K562 (cell line): ENCODE measurements around the gene LAMB3. TPM values are rescaled to one million over a fixed set of nuclear protein-coding genes. Genes with fewer than 3 reads are reported as not detected.

Source experiments
- CEBPG ChIP-seq, 3 experiments: fragments of 200-800 bp in 1 of 3; sonication (Bioruptor generic) in 1 of 3; sonication (generic) in 1 of 3; formaldehyde crosslinking in 1 of 3; IDR thresholded peaks in 2 of 3; conservative IDR thresholded peaks in 1 of 3; 2 replicates each; pipeline versions ENCODE4 v1.6.1 to v1.8.0; 2016 to 2022; ENCODE audit warnings: missing compliant biosample characterization in 2 of 3, missing genetic modification characterization in 2 of 3, mild to moderate bottlenecking in 1 of 3, missing genetic modification reagents in 1 of 3
- DEAF1 ChIP-seq: fragments of 450-650 bp; formaldehyde crosslinking; IDR thresholded peaks from 2 replicates; pipeline ENCODE4 v1.4.0; 2020; ENCODE audit warnings: mild to moderate bottlenecking, moderate library complexity
- EHMT2 ChIP-seq: fragments of 450-650 bp; IDR thresholded peaks from 2 replicates; pipeline ENCODE4 v1.6.1; 2018; ENCODE audit warnings: antibody characterized with exemption
- ETV5 ChIP-seq: sonication (generic); formaldehyde crosslinking; IDR thresholded peaks from 2 replicates; pipeline ENCODE4 v1.4.0; 2020; ENCODE audit warnings: low read depth, mild to moderate bottlenecking, missing genetic modification reagents
- FOSL1 ChIP-seq: fragments of 200-800 bp; sonication (Bioruptor generic); conservative IDR thresholded peaks from 2 replicates; pipeline ENCODE4 v1.6.1; 2016; ENCODE audit warnings: missing genetic modification characterization, missing compliant biosample characterization
- KLF16 ChIP-seq: IDR thresholded peaks from 2 replicates; pipeline ENCODE4 v1.6.1; 2016; ENCODE audit warnings: antibody characterized with exemption
- NR2F6 ChIP-seq: fragments of 450-650 bp; formaldehyde crosslinking; IDR thresholded peaks from 2 replicates; pipeline ENCODE4 v1.4.0; 2020; ENCODE audit warnings: mild to moderate bottlenecking
- NRF1 ChIP-seq, 2 experiments: fragments of 450-650 bp; IDR thresholded peaks in 1 of 2; conservative IDR thresholded peaks in 1 of 2; 2 replicates each; pipeline ENCODE4 v1.6.1; 2014; ENCODE audit warnings: mild to moderate bottlenecking in 2 of 2
- RAD21 ChIP-seq, 2 experiments: fragments of 250-450 bp in 1 of 2; fragments of 450-650 bp in 1 of 2; sonication (Bioruptor Pico) in 1 of 2; formaldehyde crosslinking in 1 of 2; IDR thresholded peaks in 1 of 2; conservative IDR thresholded peaks in 1 of 2; 2 replicates each; pipeline versions ENCODE4 v1.4.0 to v1.8.0; 2020 to 2022; ENCODE audit warnings: mild to moderate bottlenecking in 2 of 2, moderate library complexity in 1 of 2
- RCOR1 ChIP-seq, 2 experiments: IDR thresholded peaks; 2 replicates each; pipeline ENCODE4 v1.6.1; 2012; ENCODE audit warnings: low read depth in 2 of 2, low read length in 2 of 2, borderline replicate concordance in 1 of 2, improper control_type of control experiment in 1 of 2
- REST ChIP-seq, 2 experiments: fragments of 450-650 bp; formaldehyde crosslinking in 1 of 2; IDR thresholded peaks; 2 replicates each; pipeline versions ENCODE4 v1.4.0 to v1.6.1; 2014 to 2020; ENCODE audit warnings: mild to moderate bottlenecking in 2 of 2, borderline replicate concordance in 1 of 2, low read depth in 1 of 2
- STAG1 ChIP-seq: sonication (generic); formaldehyde crosslinking; IDR thresholded peaks from 2 replicates; pipeline ENCODE4 v1.5.0; 2020; ENCODE audit warnings: missing genetic modification reagents, borderline replicate concordance
- TEAD4 ChIP-seq, 2 experiments: sonication (generic) in 1 of 2; formaldehyde crosslinking in 1 of 2; IDR thresholded peaks; 2 replicates each; pipeline versions ENCODE4 v1.6.1 to v1.8.0; 2012 to 2022; ENCODE audit warnings: borderline replicate concordance in 1 of 2, inconsistent platforms in 1 of 2, low read length in 1 of 2, mild to moderate bottlenecking in 1 of 2, missing genetic modification reagents in 1 of 2
- ZNF12 ChIP-seq: sonication (generic); formaldehyde crosslinking; IDR thresholded peaks from 2 replicates; pipeline ENCODE4 v1.4.0; 2020; ENCODE audit warnings: mild to moderate bottlenecking, missing genetic modification reagents
- ZNF764 ChIP-seq: fragments of 250-450 bp; sonication (Bioruptor Pico); IDR thresholded peaks from 2 replicates; pipeline ENCODE4 v1.4.0; 2020; ENCODE audit warnings: low read depth, mild to moderate bottlenecking, moderate library complexity
- polyA plus RNA-seq, 8 experiments: library from polyadenylated mRNA; depleted of rRNA in 4 of 8; stranded (reverse) in 5 of 8; unstranded in 3 of 8; fragments of >200 nt; fragmentation: Nextera tagmentation in 2 of 8; fragmentation: Illumina TruSeq in 1 of 8; extraction: Ambion mirVana in 2 of 8; extraction: Trizol in 1 of 8; gene quantifications; 2 replicates each; pipeline versions ENCODE4 v1.2.1 to v1.2.3, GENCODE V29; 2011 to 2014; ENCODE audit warnings: inconsistent platforms in 1 of 8, missing spikeins in 1 of 8
- total RNA-seq, 7 experiments: library from RNA; depleted of rRNA in 6 of 7; stranded (reverse); fragments of >200 nt in 6 of 7; fragmentation: Illumina TruSeq in 2 of 7; extraction: Trizol in 2 of 7; gene quantifications; 2 replicates each; pipeline versions ENCODE4 v1.2.1 to v1.2.3, GENCODE V29; 2011 to 2021; ENCODE audit warnings: low replicate concordance in 1 of 7

The LAMB3 gene
- total and polyA plus RNA-seq, 9 of the 15 experiments (the other 6 are each of a cell fraction or from before 2014, with no cell fraction given) = 0.08 to 1.3 (median 0.91) TPM

DNA sequence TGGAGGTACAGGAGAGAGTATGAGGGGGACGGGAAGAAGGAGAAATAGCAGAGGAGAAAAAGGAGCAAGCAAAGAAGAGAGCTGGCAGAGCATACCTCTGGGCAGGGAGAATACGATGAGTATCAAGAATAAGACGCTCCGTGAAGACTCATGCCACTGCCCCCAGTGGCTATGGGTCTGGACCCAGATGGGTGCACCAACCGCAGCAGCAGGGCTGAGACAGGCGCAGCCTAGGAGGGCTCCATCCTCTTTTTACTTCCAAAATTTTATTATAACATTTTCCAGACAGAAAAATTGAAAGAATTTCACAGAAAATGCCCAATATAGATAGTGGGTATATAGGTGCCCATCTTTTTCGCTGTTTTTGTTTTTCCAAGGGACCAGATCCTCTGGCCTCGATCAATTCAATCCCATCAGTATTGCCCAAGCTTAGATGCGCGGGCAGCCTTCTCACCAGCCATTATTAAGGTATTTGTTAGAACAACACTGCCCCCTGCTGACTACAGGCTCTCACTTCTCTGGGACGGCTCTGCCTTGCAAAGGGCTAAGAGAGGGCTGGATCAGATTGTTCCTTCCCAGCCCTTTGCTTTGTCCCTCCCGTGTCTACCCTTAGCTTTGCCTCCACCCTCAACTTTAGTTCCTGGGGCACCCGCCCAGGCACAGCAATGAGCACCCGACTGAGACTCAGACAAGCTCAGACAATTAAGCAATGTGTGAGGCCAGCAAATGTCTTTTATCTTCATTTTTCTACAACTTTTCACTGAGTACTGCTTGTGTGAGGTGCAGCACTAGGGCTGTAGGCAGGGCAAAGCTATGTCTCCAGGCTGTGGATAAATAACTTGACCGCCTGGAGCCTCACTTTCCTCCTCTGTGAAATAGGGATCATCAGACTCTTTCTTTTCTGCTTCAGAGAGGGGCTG, 86.2 kb downstream of the LAMB3 start (continued):
- TF ChIP-seq REST (IDR thresholded peaks at IDR 0.05; ENCODE audit: borderline replicate concordance) = peak; percentile 38; the same call in 1 of the 2 replicates
- no peak for TF ChIP-seq REST (CRISPR knock-in tag; IDR thresholded peaks at IDR 0.05; ENCODE audit: low read depth)
- TF ChIP-seq TEAD4 (IDR thresholded peaks at IDR 0.05; ENCODE audit: low read length) = peak; percentile 42
- no peak for TF ChIP-seq TEAD4 (CRISPR knock-in tag; IDR thresholded peaks at IDR 0.05; ENCODE audit: borderline replicate concordance)
- TF ChIP-seq FOSL1 = no peak
- TF ChIP-seq EHMT2 = no peak
- 0 out of 2 replicates have a peak, but pooled peaks have one; percentile 18 for TF ChIP-seq KLF16
- TF ChIP-seq ZNF764 (CRISPR knock-in tag) = 0 out of 2 replicates have a peak, but pooled peaks have one; percentile 46
- peak; percentile 58 to 76 for TF ChIP-seq RAD21 (CRISPR knock-in tag; conservative IDR thresholded peaks at IDR 0.05 in 1 of 2, IDR thresholded peaks at IDR 0.05 in 1 of 2)
- 0 out of 4 replicates have a peak, but pooled peaks of 1 of the 2 experiments have one; percentile 38 for TF ChIP-seq RCOR1 (IDR thresholded peaks at IDR 0.05; ENCODE audit: borderline replicate concordance in 1 of 2, low read depth in 2 of 2, low read length in 2 of 2)
- TF ChIP-seq DEAF1 = peak; percentile 59; the same call in 1 of the 2 replicates
- no peak for TF ChIP-seq STAG1
- peak; percentile 75 to 76 for TF ChIP-seq NRF1 (conservative IDR thresholded peaks at IDR 0.05 in 1 of 2, IDR thresholded peaks at IDR 0.05 in 1 of 2)
- TF ChIP-seq NR2F6 = no peak
- TF ChIP-seq ETV5 = no peak
- no peak for TF ChIP-seq ZNF12 (CRISPR knock-in tag)
- TF ChIP-seq CEBPG (CRISPR knock-in tag; IDR thresholded peaks at IDR 0.05) = no peak
- peak; percentile 13 to 69; a peak in 2 of 4 replicates for TF ChIP-seq CEBPG (tag; conservative IDR thresholded peaks at IDR 0.05 in 1 of 2, IDR thresholded peaks at IDR 0.05 in 1 of 2)
